PC-3 (cell line): ENCODE results near the gene MYO1A. TPM values are rescaled to one million over a fixed set of nuclear protein-coding genes. Genes with fewer than 3 reads are reported as not detected.

Source experiments
- ATAC-seq: fragments of 200-7000 bp; cut with Tn5 transposase; 2 replicates; pipeline ENCODE4 v1.9.1; 2020; ENCODE audit warnings: mild to moderate bottlenecking, moderate library complexity
- BruUV-seq: library from RNA; stranded (reverse); fragments of 400-500 nt; replicated peaks from 2 replicates; lab custom pipeline; 2021; lab: Mats Ljungman, UMichigan
- CTCF ChIA-PET: fragments of 300-600 bp; sonication (Branson Sonifier 250); formaldehyde crosslinking; loops from one replicate; lab custom pipeline; 2022; ENCODE audit warnings: antibody characterized with exemption; lab: Charles Lee
- POLR2A ChIA-PET: fragments of 300-600 bp; sonication (Branson Sonifier 250); formaldehyde crosslinking; loops from one replicate; lab custom pipeline; 2022; ENCODE audit warnings: antibody characterized with exemption; ENCODE audit not compliant: unreplicated experiment; lab: Charles Lee
- DNase-seq: peaks from one replicate; pipeline ENCODE4 v3.0.0-alpha.2; 2015
- H2AFZ ChIP-seq: fragments of 300-600 bp; sonication (generic); 2 replicates; pipeline ENCODE4 v1.6.0; 2016; ENCODE audit warnings: antibody characterized with exemption, low read length
- H3F3A ChIP-seq: fragments of 300-600 bp; sonication (generic); one replicate; pipeline ENCODE4 v1.6.0; 2017; ENCODE audit warnings: antibody characterized with exemption, low read length, control low read depth, mild to moderate bottlenecking; ENCODE audit not compliant: unreplicated experiment
- H3K27ac ChIP-seq: fragments of 300-600 bp; sonication (generic); 2 replicates; pipeline ENCODE4 v1.5.1; 2016; ENCODE audit warnings: mild to moderate bottlenecking, low read length
- H3K27me3 ChIP-seq: fragments of 300-600 bp; sonication (generic); 2 replicates; pipeline ENCODE4 v1.6.1; 2016; ENCODE audit warnings: low read length, mixed read lengths
- H3K36me3 ChIP-seq: fragments of 300-600 bp; sonication (generic); 2 replicates; pipeline ENCODE4 v1.6.1; 2016; ENCODE audit warnings: low read depth, mixed run types, low read length, mixed read lengths
- H3K4me1 ChIP-seq: fragments of 300-600 bp; sonication (generic); 2 replicates; pipeline ENCODE4 v1.5.1; 2016; ENCODE audit warnings: low read length; ENCODE audit not compliant: insufficient read depth
- H3K4me2 ChIP-seq: fragments of 300-600 bp; sonication (generic); 2 replicates; pipeline ENCODE4 v1.6.0; 2016; ENCODE audit warnings: low read length
- H3K4me3 ChIP-seq: fragments of 300-600 bp; sonication (generic); 2 replicates; pipeline ENCODE4 v1.5.1; 2016; ENCODE audit warnings: mild to moderate bottlenecking, low read length, mixed read lengths
- H3K79me2 ChIP-seq: fragments of 300-600 bp; sonication (generic); 2 replicates; pipeline ENCODE4 v1.6.1; 2017; ENCODE audit warnings: low read length, mixed read lengths
- H3K9ac ChIP-seq: fragments of 300-600 bp; sonication (generic); 2 replicates; pipeline ENCODE4 v1.6.0; 2016; ENCODE audit warnings: mild to moderate bottlenecking, low read length
- H3K9me2 ChIP-seq: fragments of 300-600 bp; sonication (generic); replicated peaks from 2 replicates; pipeline ENCODE4 v1.6.1; 2016; ENCODE audit warnings: mixed run types, low read length, mixed read lengths
- H3K9me3 ChIP-seq: fragments of 300-600 bp; sonication (generic); 2 replicates; pipeline ENCODE4 v1.6.1; 2016; ENCODE audit warnings: low read length, mixed read lengths
- H4K20me1 ChIP-seq: fragments of 300-600 bp; sonication (generic); 2 replicates; pipeline ENCODE4 v1.6.1; 2016; ENCODE audit warnings: low read length, mixed read lengths
- EZH2 ChIP-seq: fragments of 300-600 bp; sonication (generic); IDR thresholded peaks from one replicate; pipeline ENCODE4 v1.6.1; 2017; ENCODE audit warnings: antibody characterized with exemption, mild to moderate bottlenecking, low read length; ENCODE audit not compliant: unreplicated experiment
- EZH2phosphoT487 ChIP-seq: fragments of 300-600 bp; sonication (generic); IDR thresholded peaks from 2 replicates; pipeline ENCODE4 v1.6.1; 2018; ENCODE audit warnings: mild to moderate bottlenecking, antibody characterized with exemption, low read length, borderline replicate concordance
- intact Hi-C: fragments of 100-400 bp; cut with micrococcal nuclease; formaldehyde crosslinking; loops from 2 replicates; pipeline ENCODE4 v1.9.0; 2023
- total RNA-seq: library from RNA; depleted of rRNA; stranded (reverse); fragments of >200 nt; gene quantifications from 2 replicates; pipeline ENCODE4 v1.2.3, GENCODE V29; 2014
- TF ChIP-seq, protein P1 (sequence below): fragments of 300-600 bp; sonication (generic); conservative IDR thresholded peaks from 2 replicates; pipeline ENCODE4 v1.5.1; 2017; ENCODE audit warnings: antibody characterized with exemption, low read depth, mild to moderate bottlenecking, low read length

MYO1A gene
- total RNA-seq, 1 experiment from 2014 or later = not detected

DNA sequence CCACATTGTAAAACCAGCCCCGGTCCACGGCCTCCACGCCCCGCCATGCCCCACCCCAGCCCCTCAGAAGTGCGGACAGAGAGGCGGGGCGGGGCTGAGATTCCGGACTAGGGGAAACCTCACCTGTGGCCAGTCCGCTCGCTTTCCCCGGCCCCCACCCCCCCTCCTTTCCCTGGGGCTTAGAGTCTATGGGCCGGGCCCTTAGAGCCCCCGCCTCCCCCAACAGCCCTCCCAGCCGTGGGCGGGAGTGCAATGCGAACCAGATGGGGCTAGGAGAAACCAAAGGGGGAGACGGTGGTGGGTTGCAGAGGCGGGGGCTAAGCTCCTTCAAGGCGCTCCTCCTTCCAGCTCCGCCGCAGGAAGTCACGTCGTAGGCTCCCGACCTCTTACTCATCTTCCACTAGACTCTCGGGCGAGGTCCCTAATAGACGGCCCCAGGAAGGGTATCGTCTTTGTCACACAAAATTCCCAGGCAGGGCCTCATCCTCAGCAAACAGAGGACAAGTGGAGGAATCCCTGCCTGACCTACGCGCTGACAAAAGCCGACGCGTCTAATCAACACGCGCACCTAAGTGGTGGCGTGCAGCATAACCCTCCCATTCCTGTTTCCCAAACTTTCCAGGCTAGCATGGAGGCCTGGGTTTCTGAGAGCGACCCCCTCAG lies 37.9 kb upstream of the MYO1A start:
- intact Hi-C loops = loop anchor here (1.0 kb wide), 2 partner anchors 9 to 23 kb away; partner anchors contain the start of gene STAT6
- Histone ChIP-seq H3K4me3 (peak overlapping the region; percentile 82), H3K36me3 (no peaks in the 10 kb centered on the region), H3K27ac (peak overlapping the region; percentile 98), H3K79me2 (peaks cover 19% of the 10 kb centered on the region), H3F3A (peaks cover 6% of the 10 kb centered on the region), H3K4me2 (peak overlapping the region; percentile 100), H4K20me1 (no peaks in the 10 kb centered on the region), H3K9me3 (no peaks in the 10 kb centered on the region), H3K27me3 (no peaks in the 10 kb centered on the region), H2AFZ (peak overlapping the region; percentile 79), H3K4me1 (peaks cover 25% of the 10 kb centered on the region), H3K9me2 (no peaks in the 10 kb centered on the region), H3K9ac (peak overlapping the region; percentile 97)
- ChIA-PET POLR2A (interaction anchor here (0.5 to 1.4 kb wide), 3 partner anchors 9 to 392 kb away, joined by 5 to 11 read pairs (median 6); partner anchors contain the start of genes NEMP1 and STAT6), CTCF (interaction anchor here (1.7 to 2.5 kb wide), 3 partner anchors 18 to 24 kb away, joined by 5 to 17 read pairs (median 10); partner anchors contain the start of gene STAT6)
- BruUV-seq = TSS peak; percentile 96
- TF ChIP-seq, protein P1, sequence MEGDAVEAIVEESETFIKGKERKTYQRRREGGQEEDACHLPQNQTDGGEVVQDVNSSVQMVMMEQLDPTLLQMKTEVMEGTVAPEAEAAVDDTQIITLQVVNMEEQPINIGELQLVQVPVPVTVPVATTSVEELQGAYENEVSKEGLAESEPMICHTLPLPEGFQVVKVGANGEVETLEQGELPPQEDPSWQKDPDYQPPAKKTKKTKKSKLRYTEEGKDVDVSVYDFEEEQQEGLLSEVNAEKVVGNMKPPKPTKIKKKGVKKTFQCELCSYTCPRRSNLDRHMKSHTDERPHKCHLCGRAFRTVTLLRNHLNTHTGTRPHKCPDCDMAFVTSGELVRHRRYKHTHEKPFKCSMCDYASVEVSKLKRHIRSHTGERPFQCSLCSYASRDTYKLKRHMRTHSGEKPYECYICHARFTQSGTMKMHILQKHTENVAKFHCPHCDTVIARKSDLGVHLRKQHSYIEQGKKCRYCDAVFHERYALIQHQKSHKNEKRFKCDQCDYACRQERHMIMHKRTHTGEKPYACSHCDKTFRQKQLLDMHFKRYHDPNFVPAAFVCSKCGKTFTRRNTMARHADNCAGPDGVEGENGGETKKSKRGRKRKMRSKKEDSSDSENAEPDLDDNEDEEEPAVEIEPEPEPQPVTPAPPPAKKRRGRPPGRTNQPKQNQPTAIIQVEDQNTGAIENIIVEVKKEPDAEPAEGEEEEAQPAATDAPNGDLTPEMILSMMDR = no peak
- TF ChIP-seq EZH2 (no peak), EZH2phosphoT487 (no peak)
- DNase-seq = peak; percentile 92
- peak; percentile 46 for ATAC-seq

DNA sequence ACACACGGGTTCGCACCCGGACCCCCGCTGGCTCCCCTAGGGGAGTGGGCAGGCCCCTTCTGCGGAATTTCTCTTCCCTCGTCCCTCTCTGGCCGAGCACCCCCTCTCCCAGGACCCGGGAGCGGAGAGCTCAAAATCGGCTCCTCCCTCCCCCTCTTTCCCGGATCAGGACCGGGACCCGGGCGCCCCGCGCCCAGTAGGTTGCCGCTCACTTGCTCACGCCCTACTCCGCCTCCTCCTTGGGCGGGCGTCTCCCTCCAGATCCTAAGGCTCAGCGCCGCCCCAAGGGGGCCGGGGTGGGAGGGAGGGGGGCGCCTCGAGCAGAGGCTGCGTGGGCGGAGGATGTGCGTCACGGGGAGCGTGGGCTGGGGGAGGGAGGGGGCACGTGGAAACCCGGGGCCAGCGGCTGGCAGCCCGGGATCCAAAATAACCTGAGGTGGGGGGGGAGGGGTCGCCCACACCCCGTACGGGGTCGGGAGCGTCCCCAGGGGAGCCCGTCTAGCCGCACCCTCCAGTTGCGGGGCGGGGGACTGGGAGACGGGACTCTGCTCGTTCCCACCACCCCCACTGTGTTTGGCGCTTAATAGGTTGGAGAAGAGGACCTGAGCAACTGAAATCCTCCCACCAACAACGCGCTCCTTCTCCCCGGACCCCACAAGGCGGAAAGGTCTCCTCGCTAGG lies 37.2 kb upstream of the MYO1A start:
- H2AFZ ChIP-seq = peak overlapping the region; percentile 80
- ATAC-seq = peak; percentile 42
- CTCF ChIA-PET = interaction anchor here (1.9 to 2.5 kb wide), 2 partner anchors 18 to 25 kb away, joined by 5 to 17 read pairs; partner anchors contain the start of gene STAT6
- TF ChIP-seq EZH2 (no peak), EZH2phosphoT487 (no peak)
- TF ChIP-seq, protein P1 = no peak
- peak overlapping the region; percentile 97 for H3K9ac ChIP-seq
- no peaks in the 10 kb centered on the region for H3K27me3 ChIP-seq
- H3K4me1 ChIP-seq = peaks cover 25% of the 10 kb centered on the region
- H3F3A ChIP-seq = peaks cover 6% of the 10 kb centered on the region
- H3K4me2 ChIP-seq = peak overlapping the region; percentile 100
- no peaks in the 10 kb centered on the region for H4K20me1 ChIP-seq
- intact Hi-C loops = loop anchor here (1.0 kb wide), 1 partner anchor 8 kb away; no protein-coding TSS in a partner anchor
- no peaks in the 10 kb centered on the region for H3K9me3 ChIP-seq
- BruUV-seq = no TSS peak
- peak overlapping the region; percentile 98 for H3K27ac ChIP-seq
- H3K36me3 ChIP-seq = no peaks in the 10 kb centered on the region
- POLR2A ChIA-PET = interaction anchor here (0.5 to 1.4 kb wide), 4 partner anchors 8 to 392 kb away, joined by 3 to 11 read pairs (median 6); partner anchors contain the start of genes NEMP1 and STAT6
- H3K79me2 ChIP-seq = peaks cover 19% of the 10 kb centered on the region
- H3K4me3 ChIP-seq = peak overlapping the region; percentile 82
- peak; percentile 83 for DNase-seq
- no peaks in the 10 kb centered on the region for H3K9me2 ChIP-seq
